Activated CD8-positive, alpha-beta memory T cell treated with anti-CD3 and anti-CD28 coated beads for 36 hours (primary cell): ENCODE data around the gene NKX2-2. TPM values are rescaled to one million over a fixed set of nuclear protein-coding genes. Genes with fewer than 3 reads are reported as not detected.
"Not testable (repeated sequence)": the region's sequence is repeated elsewhere in the genome, so short reads cannot be mapped to it uniquely, and the experiment has no call there.

ENCODE experiments used
- CTCF ChIA-PET: fragments of 350-600 bp; sonication (Branson Sonifier 250); formaldehyde crosslinking; loops from one replicate; lab custom pipeline; 2021; ENCODE audit warnings: antibody characterized with exemption; lab: Charles Lee
- POLR2A ChIA-PET: fragments of 350-600 bp; sonication (Branson Sonifier 250); formaldehyde crosslinking; loops from one replicate; lab custom pipeline; 2021; ENCODE audit warnings: antibody characterized with exemption; lab: Charles Lee
- total RNA-seq, 2 experiments: library from RNA; stranded (reverse); gene quantifications; one replicate each; pipeline ENCODE4 v1.2.3, GENCODE V29; 2021

Gene NKX2-2
- total RNA-seq, 2 experiments from 2014 or later, result not detected

- CTCF ChIA-PET, result no interaction called here
- POLR2A ChIA-PET, result no interaction called here
Measured at GRCh38 chr20:21493049-21493448, 20.8 kb downstream of the NKX2-2 start.

GRCh38 chr20:21490105-21490504 lies 23.8 kb downstream of the NKX2-2 start:
- ChIA-PET POLR2A (no interaction called here), CTCF (no interaction called here)

- CTCF ChIA-PET, POLR2A ChIA-PET: not testable (repeated sequence)
Measured at GRCh38 chr20:21480144-21480543, 33.7 kb downstream of the NKX2-2 start.

GRCh38 chr20:21465799-21466198 lies 48.1 kb downstream of the NKX2-2 start:
- ChIA-PET POLR2A (no interaction called here), CTCF (no interaction called here)

- POLR2A ChIA-PET, result no interaction called here
- CTCF ChIA-PET, result no interaction called here
Measured at GRCh38 chr20:21464916-21465315, 48.9 kb downstream of the NKX2-2 start.

Other genes starting within 250 kb of the NKX2-2 start
- gene XRN2, start 210.7 kb downstream of the NKX2-2 start, total RNA-seq, result 10 to 100 TPM; 93.9 to 95.0 TPM
- not detected for gene NKX2-4, start 116.5 kb downstream of the NKX2-2 start, total RNA-seq
- gene PAX1, start 191.6 kb upstream of the NKX2-2 start, total RNA-seq, result not detected